ENCODE results near the gene MTHFR.

The MTHFR gene

DNA sequence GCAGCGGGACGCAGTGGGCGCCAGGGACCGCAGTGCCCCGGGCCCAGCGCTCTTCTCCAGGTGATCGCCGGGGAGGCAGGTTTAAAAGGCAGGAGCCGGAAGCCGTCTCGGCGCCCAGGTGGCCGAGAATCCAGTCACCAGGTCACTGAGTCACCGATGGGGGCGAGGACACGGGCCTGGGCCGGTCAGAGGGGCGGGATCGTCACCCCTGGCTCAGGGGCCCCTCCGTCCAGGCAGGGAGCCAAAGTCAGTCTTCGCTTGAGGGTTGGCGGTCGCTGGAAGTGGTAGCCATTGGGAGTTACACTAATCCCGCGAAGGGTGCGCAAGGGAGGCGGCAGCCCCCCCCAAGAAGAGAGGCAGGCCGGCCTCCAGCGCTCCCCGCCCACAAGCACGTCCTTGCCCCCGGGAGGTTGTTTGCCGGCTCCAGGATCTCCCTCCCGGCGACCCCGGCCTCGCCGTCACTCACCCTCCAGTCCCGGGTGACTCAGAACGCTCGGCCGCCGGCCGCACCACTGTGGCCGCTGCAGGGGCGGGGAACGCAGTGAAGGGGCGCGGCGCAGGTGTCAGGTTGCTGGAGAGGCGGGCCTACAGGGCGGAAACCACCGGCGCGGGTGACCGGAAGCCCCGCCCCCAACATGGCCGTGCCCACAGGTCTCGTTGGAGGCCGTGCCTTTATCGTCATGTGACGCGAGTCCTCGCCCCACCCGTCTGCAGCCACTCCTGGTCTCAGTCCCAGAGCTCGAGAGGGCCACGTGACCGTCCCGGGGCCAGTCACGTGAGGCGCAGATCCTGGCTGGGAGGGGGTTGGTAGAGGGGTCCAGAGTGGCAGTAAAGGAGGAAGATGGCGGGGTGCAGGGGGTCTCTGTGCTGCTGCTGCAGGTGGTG is at the start of gene MTHFR, which contains the start of gene CLCN6:
Gene MTHFR, minus strand, starts transcription at position 543 of the 885 bp plus-strand sequence. CDS start 2,848 bp downstream, outside the sequence.
Gene CLCN6, plus strand, starts transcription at position 770 of the 885 bp plus-strand sequence. Its CDS starts 72 bp downstream, at position 842.
- DNase-seq, result peak; percentile 99

GRCh38 chr1:11855430-11855829 is 49.7 kb upstream of the MTHFR start:
- no peak for DNase-seq

DNA sequence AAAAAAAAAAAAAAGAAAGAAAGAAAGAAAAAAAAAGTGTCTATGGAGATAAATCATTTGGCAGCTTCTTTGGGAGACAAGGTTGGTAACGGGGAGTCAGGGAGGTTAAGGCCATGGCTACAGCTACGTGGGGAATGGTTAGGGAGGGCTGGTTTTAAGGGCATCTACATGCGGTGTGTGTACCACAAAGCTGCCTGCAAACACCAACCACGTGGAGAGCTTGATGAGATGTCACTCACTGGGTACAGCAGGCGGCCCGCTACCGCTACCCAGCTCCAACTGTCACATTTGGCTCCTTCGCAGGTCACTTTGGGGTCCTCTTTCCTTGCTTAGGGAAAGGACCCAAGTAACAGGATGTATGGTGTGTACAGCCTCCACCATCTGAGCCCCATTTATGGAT is 48.8 kb upstream of the MTHFR start:
- no peak for DNase-seq

- no peak for DNase-seq
Measured at GRCh38 chr1:11851180-11851579, 45.4 kb upstream of the MTHFR start.

DNA sequence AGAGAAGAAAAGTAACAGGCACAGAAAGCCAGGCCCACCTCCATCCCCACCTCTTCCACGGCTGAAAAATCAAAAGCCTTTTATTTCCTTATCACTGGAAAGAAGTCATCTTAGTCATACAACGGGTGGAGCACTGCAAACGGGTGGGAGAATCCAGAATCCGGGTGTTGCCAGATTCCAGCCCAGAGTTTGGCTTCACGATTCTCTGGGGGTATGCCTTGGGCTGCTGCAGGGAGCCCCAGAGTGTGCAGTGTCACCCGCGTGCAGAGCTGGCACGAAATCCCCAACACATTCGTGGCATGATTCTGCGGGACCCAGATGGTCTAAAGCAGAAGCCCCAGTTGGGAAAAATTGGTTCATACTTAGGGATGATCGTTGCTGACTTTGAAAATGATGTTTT is 44.4 kb upstream of the MTHFR start:
- no peak for DNase-seq

- DNase-seq, result no peak
Measured at GRCh38 chr1:11848373-11848700, 42.6 kb upstream of the MTHFR start.

DNA sequence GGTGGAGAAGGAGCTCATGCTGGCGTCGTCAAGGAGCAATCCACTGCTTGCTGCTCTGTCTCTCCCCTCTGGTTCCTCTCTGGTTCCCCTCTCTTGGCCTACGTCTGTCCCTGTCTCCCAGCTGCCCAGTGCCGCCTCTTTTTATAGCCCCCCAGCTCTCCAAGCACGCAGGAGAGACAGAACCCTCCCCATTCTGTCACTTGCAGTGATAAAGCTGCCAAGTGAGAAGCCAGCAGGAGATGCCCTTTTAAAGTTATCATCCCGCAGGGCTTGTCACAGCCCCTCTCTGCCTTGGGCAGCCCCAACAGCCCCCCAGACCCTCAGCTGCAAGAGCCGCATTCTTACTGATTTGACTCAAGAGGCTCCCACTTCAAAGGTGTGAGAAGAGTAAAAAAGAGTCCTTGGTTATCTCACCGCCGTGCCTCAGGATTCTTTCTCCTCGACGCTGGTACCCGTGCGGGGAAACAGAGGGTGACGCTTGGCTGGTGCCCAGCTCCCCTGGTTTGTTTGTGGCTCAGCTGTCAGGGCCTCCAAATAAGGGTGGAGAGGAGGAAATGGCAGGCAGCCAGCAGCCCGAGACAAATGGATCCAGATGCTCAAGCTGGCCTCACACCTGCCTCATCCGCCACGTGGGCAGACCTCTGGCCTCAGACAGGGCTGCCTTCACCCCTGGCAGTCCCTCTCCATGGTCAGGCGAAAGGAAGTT is 42.1 kb upstream of the MTHFR start, which contains the start of gene NPPA:
Gene NPPA, minus strand, starts transcription at position 117 of the 706 bp plus-strand sequence. Its CDS starts 99 bp downstream, at position 18.
- no peak for DNase-seq

DNA sequence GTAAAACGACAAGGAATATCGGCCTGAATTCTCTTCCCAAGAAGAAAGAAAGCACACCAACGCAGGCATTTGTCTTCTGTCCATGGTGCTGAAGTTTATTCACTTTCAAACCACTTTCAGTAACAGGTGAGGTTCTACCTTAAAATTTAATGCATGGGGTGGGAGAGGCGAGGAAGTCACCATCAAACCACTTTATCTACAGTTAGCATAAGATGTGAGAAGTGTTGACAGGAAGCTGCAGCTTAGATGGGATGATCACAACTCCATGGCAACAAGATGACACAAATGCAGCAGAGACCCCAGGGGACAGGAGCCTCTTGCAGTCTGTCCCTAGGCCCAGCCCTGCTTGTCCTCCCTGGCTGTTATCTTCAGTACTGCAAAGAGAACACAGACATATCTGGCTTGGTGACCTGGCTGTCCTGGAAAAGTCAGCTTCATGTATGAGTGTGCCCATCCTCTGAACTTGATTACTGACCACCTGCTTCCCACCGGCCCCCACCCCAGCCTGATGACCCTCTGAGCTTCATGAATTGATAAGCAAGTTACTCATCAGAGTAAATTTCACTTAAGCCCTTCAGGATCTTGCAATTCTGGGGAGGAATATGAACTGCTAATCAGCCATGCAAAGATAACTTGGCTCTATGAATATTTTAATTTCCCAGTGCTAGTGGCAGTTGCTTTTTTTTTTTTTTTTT is 40.0 kb upstream of the MTHFR start:
- no peak for DNase-seq

DNA sequence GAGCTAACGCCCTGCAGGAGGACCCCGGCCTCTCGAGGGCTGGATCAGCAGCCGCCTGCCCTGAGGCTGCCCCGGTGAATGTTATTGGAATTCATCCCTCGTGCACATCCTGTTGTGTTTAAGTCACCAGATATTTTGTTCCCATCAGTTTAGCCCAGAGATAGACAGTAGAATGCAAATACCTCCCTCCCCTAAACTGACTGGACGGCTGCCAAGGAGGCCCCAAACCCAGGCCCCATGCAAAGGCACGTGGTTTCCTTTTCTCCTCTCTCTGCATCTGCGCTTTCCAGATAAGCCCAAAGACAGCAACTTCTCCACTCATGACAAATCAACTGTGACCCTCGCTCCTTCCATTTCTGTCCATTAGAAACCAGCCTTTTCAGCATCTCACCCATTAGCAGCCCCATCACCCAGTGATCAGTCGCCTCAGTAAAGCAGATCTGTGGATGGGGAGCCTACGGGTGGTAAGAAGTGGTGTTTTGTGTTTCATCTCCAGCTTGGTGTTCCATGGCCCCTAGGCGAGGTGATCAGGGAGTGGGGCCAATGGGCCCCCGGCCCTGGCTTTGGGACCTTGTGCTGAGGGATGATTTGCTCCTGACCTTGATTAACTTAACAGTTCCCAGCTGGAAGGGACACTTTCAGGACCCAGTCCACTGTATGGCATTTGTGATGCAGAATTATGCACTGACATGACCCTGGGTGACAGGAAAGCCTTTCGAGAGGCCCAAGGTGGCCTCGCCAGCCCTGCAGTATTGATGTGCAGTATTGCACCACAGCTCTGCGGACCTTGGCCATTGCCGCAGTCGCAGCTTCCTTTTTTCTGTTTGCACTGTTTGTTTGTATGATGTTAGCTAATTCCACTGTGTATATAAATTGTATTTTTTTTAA is 36.6 kb upstream of the MTHFR start:
- DNase-seq, result no peak

DNA sequence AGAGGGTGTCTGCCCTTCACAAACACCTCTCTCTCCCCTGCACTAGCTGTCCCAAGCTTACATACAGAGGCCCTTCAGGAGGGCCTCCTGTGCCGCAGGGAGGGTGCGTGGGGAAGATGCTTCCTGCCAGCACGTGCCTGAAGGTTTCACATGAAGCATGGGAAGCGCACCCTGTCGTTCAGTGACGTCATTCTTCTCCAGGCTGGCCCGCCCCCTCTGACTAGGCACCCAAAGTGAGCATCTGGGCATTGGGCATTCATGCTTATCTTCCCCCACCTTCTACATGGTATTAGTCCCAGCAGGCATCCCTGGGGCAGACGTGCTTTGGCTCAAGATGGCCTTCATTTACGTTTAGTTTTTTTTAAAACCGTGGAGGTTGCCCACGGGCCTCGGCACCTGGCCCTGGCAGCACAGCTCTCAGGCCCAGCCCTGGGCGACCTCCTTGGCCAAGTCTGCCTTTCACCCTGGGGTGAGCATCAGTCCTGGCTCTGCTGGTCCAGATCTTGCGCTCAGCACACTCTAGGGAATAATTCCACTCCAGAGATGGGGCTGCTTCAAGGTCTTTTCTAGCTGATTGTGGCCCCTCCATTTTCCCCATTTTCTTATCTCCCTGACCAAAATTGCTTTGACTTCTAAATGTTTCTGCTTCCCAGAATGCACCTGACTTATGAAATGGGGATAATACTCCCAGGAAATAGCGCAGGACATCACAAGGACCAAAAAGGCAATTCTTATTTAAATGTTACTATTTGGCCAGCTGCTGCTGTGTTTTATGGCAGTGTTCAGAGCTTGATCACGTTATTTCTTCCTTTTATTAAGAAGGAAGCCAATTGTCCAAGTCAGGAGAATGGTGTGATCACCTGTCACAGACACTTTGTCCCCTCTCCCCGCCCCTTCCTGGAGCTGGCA is 35.7 kb upstream of the MTHFR start:
- no peak for DNase-seq

DNA sequence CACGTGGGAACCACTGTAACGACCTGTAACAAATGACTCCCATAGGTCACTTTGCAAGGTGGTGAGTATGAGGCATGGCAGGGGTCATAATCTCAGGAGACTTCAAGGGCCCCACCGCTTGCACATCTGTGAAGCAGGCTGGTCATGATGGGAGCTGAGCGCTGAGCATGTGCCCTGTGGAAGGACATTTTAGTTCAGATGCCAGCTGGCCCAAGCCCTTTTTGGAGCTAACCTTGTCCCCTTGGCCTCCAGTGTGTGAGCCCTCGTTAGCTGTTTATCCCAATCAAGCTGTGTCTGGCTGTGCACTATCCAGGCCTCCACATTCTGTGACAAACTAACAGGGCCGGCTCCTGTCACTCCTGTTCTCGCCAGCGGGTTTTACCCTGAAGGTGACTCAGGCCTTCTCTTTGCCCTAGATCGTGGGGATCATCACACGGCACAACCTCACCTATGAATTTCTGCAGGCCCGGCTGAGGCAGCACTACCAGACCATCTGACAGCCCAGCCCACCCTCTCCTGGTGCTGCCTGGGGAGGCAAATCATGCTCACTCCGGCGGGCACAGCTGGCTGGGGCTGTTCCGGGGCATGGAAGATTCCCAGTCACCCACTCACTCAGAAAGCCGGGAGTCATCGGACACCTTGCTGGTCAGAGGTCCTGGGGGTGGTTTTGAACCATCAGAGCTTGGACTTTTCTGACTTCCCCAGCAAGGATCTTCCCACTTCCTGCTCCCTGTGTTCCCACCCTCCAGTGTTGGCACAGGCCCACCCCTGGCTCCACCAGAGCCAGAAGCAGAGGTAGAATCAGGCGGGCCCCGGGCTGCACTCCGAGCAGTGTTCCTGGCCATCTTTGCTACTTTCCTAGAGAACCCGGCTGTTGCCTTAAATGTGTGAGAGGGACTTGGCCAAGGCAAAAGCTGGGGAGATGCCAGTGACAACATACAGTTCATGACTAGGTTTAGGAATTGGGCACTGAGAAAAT is 34.3 kb upstream of the MTHFR start:
- no peak for DNase-seq

- DNase-seq, result peak; percentile 89
Measured at GRCh38 chr1:11838349-11839272, 32.8 kb upstream of the MTHFR start.

DNA sequence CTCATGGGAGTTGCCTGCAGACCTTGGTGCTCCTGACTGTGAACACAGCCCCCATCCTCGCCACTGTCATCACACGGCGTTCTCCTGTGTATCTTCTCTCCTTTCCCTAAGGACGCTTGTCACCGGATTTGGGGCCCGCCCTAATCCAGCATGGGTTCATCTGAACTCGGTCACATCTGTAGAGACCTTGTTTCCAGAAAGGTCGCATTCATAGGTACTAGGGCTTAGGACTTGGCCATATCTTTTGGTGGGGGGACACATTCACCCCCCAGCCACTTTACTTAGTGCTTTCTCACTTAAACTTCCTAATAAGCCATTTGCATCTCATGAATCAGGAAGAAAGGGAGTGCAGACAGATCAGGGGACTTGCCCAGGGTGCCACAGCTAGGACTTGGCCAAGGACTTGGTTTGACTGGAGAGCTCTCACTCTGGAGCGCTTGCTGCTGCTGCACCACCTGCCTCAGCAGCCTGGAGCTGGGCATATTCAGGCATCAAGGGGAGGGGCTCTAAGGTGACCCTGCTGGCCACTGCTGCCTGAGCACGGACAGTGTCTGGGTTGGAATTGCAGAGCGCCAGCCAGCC is 32.1 kb upstream of the MTHFR start:
- DNase-seq, result no peak

- no peak for DNase-seq
Measured at GRCh38 chr1:11836955-11837766, 31.4 kb upstream of the MTHFR start.

- DNase-seq, result no peak
Measured at GRCh38 chr1:11835441-11836225, 29.9 kb upstream of the MTHFR start.

DNA sequence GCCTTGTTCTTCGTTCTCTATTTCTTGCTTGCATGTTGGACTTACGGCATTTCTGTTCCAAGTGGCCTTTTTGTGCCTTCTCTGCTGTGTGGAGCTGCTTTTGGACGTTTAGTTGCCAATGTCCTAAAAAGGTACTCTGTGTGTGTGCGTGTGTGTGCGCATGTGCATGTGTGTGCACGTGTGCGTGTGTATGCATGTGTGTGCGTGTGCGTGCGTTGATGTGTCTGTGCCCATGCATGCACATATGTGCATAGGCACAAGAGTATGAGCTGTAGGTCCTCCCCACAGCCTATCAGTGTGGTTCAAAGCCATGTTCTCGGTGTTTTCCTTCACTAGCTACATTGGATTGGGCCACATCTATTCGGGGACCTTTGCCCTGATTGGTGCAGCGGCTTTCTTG is 28.1 kb upstream of the MTHFR start:
- no peak for DNase-seq

GRCh38 chr1:11833497-11833896 is 27.7 kb upstream of the MTHFR start:
- no peak for DNase-seq

Data from activated effector memory CD4-positive, alpha-beta T cell treated with anti-CD3 and anti-CD28 coated beads, Interleukin-2, amount 50 U/mL, for 16 hours (primary cell).